Parathyroid adenoma (tissue), 2 donors: ENCODE data around the gene ARSG.

Experiments used
- H2AFZ ChIP-seq: fragments of 300-600 bp; sonication (generic); one replicate; pipeline ENCODE4 v1.7.0; 2017; ENCODE audit warnings: antibody characterized with exemption, mild to moderate bottlenecking
- H3K27ac ChIP-seq: fragments of 300-600 bp; sonication (generic); one replicate; pipeline ENCODE4 v1.7.0; 2017
- H3K27me3 ChIP-seq: fragments of 300-600 bp; sonication (generic); one replicate; pipeline ENCODE4 v1.7.0; 2017; ENCODE audit warnings: low read length; ENCODE audit not compliant: control insufficient read depth, insufficient read depth
- H3K36me3 ChIP-seq: fragments of 300-600 bp; sonication (generic); one replicate; pipeline ENCODE4 v1.7.0; 2017; ENCODE audit warnings: low read length; ENCODE audit not compliant: control insufficient read depth, insufficient read depth
- H3K4me1 ChIP-seq: fragments of 300-600 bp; sonication (generic); one replicate; pipeline ENCODE4 v1.7.0; 2017; ENCODE audit warnings: control low read depth
- H3K4me2 ChIP-seq: fragments of 300-600 bp; sonication (generic); one replicate; pipeline ENCODE4 v1.7.0; 2017; ENCODE audit warnings: low read length
- H3K4me3 ChIP-seq: fragments of 300-600 bp; sonication (generic); one replicate; pipeline ENCODE4 v1.7.0; 2017; ENCODE audit warnings: low read depth, low read length
- H3K79me2 ChIP-seq: fragments of 300-600 bp; sonication (generic); one replicate; pipeline ENCODE4 v1.7.0; 2017; ENCODE audit warnings: control low read depth
- H3K9ac ChIP-seq: fragments of 300-600 bp; sonication (generic); one replicate; pipeline ENCODE4 v1.7.0; 2017; ENCODE audit warnings: mild to moderate bottlenecking
- H3K9me3 ChIP-seq: fragments of 300-600 bp; sonication (generic); one replicate; pipeline ENCODE4 v1.7.0; 2017; ENCODE audit warnings: low read length; ENCODE audit not compliant: control insufficient read depth
- TF ChIP-seq, protein P1 (sequence below): fragments of 300-600 bp; sonication (generic); IDR thresholded peaks from one replicate; pipeline ENCODE4 v1.7.0; 2017; ENCODE audit warnings: antibody characterized with exemption, mild to moderate bottlenecking
- donor health status: primary hyperparathyroidism.

ARSG gene

DNA sequence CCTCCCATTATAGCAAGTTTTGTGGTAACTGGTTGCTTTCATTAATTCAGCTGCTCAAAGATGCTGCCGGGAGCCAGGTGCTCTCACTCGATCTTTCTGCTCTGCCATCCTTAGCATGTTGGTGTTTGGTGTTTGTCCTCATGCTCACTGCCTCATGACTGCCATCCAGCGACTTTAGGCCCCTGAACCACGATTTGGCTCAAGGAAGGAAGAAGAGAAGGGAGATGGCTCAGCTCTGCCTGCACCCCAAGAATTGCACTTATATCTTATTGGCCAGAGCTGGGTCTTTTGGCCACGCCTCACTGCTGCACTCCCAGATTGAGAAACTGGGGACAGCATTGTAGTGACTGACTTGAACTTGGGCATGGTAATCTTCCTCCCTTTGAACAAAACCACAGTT is 52.7 kb downstream of the ARSG start:
- Histone ChIP-seq H2AFZ (no peak overlapping the region), H3K9me3 (no peaks in the 10 kb centered on the region), H3K4me2 (no peak overlapping the region), H3K4me3 (no peak overlapping the region), H3K79me2 (no peaks in the 10 kb centered on the region), H3K27me3 (no peaks in the 10 kb centered on the region), H3K27ac (no peak overlapping the region), H3K4me1 (no peaks in the 10 kb centered on the region), H3K36me3 (no peaks in the 10 kb centered on the region), H3K9ac (no peak overlapping the region)
- TF ChIP-seq, protein P1, sequence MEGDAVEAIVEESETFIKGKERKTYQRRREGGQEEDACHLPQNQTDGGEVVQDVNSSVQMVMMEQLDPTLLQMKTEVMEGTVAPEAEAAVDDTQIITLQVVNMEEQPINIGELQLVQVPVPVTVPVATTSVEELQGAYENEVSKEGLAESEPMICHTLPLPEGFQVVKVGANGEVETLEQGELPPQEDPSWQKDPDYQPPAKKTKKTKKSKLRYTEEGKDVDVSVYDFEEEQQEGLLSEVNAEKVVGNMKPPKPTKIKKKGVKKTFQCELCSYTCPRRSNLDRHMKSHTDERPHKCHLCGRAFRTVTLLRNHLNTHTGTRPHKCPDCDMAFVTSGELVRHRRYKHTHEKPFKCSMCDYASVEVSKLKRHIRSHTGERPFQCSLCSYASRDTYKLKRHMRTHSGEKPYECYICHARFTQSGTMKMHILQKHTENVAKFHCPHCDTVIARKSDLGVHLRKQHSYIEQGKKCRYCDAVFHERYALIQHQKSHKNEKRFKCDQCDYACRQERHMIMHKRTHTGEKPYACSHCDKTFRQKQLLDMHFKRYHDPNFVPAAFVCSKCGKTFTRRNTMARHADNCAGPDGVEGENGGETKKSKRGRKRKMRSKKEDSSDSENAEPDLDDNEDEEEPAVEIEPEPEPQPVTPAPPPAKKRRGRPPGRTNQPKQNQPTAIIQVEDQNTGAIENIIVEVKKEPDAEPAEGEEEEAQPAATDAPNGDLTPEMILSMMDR = no peak

DNA sequence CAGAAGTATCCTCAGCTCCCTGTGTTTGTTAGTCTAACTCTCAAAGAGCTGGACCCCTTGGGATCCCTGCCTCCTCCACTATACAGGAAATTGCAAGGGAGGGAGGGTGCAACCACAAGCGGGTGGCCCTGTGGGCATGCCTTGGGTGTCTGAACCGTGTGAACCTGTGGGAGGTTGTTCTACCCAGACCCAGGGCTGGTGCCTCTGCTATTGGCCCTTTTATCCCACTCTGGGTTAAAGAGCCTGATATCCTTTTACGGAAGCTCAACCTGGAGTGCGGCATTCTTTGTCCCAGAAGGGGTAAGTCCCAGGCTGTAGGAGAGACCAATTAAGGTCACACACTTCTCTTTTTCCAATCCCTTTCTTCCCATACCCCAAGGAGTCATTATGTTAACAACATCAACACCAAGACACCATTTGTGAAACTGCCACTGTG is 53.4 kb downstream of the ARSG start:
- H3K36me3 ChIP-seq = no peaks in the 10 kb centered on the region
- TF ChIP-seq, protein P1 = no peak
- H3K9me3 ChIP-seq = no peaks in the 10 kb centered on the region
- H3K27me3 ChIP-seq = no peaks in the 10 kb centered on the region
- no peak overlapping the region for H2AFZ ChIP-seq
- H3K9ac ChIP-seq = no peak overlapping the region
- H3K4me1 ChIP-seq = no peaks in the 10 kb centered on the region
- no peak overlapping the region for H3K27ac ChIP-seq
- H3K4me3 ChIP-seq = no peak overlapping the region
- H3K4me2 ChIP-seq = no peak overlapping the region
- H3K79me2 ChIP-seq = no peaks in the 10 kb centered on the region

DNA sequence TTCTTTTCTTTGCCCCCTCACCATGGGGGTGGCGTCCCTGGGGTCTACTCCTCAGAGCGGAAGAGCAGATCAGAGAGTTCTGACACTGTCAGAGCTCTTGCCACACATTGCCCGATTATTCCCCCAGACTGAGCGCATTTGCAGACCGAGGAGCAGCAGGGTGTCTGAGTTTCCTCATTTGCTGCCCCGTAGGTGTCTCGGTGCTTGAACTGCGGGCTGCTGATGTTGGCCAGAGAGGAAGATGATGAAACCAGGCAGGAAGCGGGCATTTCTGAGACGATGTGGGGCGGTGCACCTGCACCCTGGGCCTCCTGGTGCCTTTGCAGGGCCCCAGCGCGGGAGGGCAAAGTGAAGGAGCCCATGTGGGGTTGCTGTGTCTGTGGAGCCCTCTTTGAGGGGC is 55.2 kb downstream of the ARSG start:
- no peaks in the 10 kb centered on the region for H3K27me3 ChIP-seq
- H2AFZ ChIP-seq = no peak overlapping the region
- no peaks in the 10 kb centered on the region for H3K79me2 ChIP-seq
- no peak overlapping the region for H3K9ac ChIP-seq
- no peak overlapping the region for H3K27ac ChIP-seq
- H3K4me2 ChIP-seq = no peak overlapping the region
- TF ChIP-seq, protein P1 = no peak
- H3K4me3 ChIP-seq = no peak overlapping the region
- no peaks in the 10 kb centered on the region for H3K9me3 ChIP-seq
- H3K36me3 ChIP-seq = no peaks in the 10 kb centered on the region
- no peaks in the 10 kb centered on the region for H3K4me1 ChIP-seq

DNA sequence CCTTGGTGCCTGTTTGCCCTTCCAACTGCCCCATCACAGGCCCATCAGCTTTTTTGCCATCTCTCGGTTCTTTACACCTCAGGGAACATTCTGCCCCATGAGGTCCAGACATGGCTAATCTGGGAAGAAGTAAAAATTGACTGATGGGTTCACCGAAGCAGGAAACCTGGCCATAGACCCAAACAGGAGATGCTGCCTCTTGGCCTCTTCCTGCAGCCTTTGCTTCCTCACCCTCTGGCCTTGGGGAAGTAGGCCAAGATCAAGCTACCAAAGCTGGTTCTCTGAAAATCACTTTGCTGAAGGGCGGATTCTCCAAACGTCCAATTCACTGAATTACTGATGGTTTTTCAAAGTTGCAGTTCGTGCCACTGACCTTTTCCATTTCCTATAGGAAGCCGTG is 56.1 kb downstream of the ARSG start:
- Histone ChIP-seq H2AFZ (no peak overlapping the region), H3K36me3 (no peaks in the 10 kb centered on the region), H3K27me3 (no peaks in the 10 kb centered on the region), H3K79me2 (no peaks in the 10 kb centered on the region), H3K27ac (no peak overlapping the region), H3K4me1 (no peaks in the 10 kb centered on the region), H3K4me3 (no peak overlapping the region), H3K9ac (no peak overlapping the region), H3K9me3 (no peaks in the 10 kb centered on the region), H3K4me2 (no peak overlapping the region)
- TF ChIP-seq, protein P1 = no peak

DNA sequence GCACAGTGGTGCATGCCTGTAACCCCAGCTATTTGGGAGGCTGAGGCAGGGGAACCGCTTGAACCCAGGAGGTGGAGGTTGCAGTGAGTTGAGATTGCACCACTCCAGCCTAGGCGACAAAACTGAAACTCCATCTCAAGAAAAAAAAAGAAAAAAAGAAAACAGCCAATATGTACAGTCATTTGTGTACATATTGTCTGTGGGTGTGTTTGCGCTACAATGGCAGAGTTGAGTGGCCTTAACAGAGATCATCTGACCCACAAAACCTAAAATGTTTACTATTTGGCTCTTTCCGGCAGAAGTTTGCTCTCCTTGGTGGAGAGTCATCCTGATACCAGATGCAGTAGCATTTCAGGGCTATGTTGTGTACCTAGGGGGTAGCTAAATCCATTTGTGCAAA is 57.9 kb downstream of the ARSG start:
- Histone ChIP-seq H3K4me2 (no peak overlapping the region), H3K27ac (no peak overlapping the region), H2AFZ (no peak overlapping the region), H3K79me2 (no peaks in the 10 kb centered on the region), H3K9me3 (no peaks in the 10 kb centered on the region), H3K27me3 (no peaks in the 10 kb centered on the region), H3K36me3 (no peaks in the 10 kb centered on the region), H3K9ac (no peak overlapping the region), H3K4me1 (no peaks in the 10 kb centered on the region), H3K4me3 (no peak overlapping the region)
- TF ChIP-seq, protein P1 = no peak
